T-helper 2 cell treated with Interferon-gamma antibody and Interleukin-4, amounts not matched to agents 100 ng/mL and 5 ng/mL, for 36 hours (primary cell): Measurements from ENCODE around the gene CNOT2. TPM values are rescaled to one million over a fixed set of nuclear protein-coding genes. Genes with fewer than 3 reads are reported as not detected.

Experiments
- intact Hi-C: fragments of 100-400 bp; cut with micrococcal nuclease; formaldehyde crosslinking; loops from one replicate; pipeline ENCODE4 v1.15.1; 2023
- total RNA-seq: library from RNA; stranded (reverse); gene quantifications from 2 replicates; pipeline ENCODE4 v1.2.3, GENCODE V29; 2022

The CNOT2 gene
- 70.2 and 78.8 TPM in 2 replicates for total RNA-seq

GRCh38 chr12:70242695-70243509 is at the start of gene CNOT2:
Gene CNOT2, plus strand, starts transcription at chr12:70243433. Its CDS starts 34,794 bp downstream, at chr12:70278227.
- intact Hi-C loops = loop anchor here (1.0 to 5.0 kb wide), 7 partner anchors 74 to 1596 kb away; partner anchors contain the start of genes KCNMB4, RAB21, RAB3IP and TBC1D15

- intact Hi-C loops = no loop called here
These were observed 49.2 kb upstream of the CNOT2 start for GRCh38 chr12:70194076-70194475.

GRCh38 chr12:70196811-70197281 is 46.4 kb upstream of the CNOT2 start:
- intact Hi-C loops = no loop called here

- intact Hi-C loops = no loop called here
These were observed 45.9 kb upstream of the CNOT2 start for GRCh38 chr12:70197345-70197744.

- intact Hi-C loops = no loop called here
These were observed 29.5 kb upstream of the CNOT2 start for GRCh38 chr12:70213707-70214106.

GRCh38 chr12:70214972-70215617 is 28.1 kb upstream of the CNOT2 start:
- intact Hi-C loops = no loop called here

- intact Hi-C loops = no loop called here
These were observed 25.8 kb upstream of the CNOT2 start for GRCh38 chr12:70217416-70217815.

GRCh38 chr12:70221626-70222025 is 21.6 kb upstream of the CNOT2 start:
- intact Hi-C loops = no loop called here

- intact Hi-C loops = no loop called here
These were observed 15.3 kb upstream of the CNOT2 start for GRCh38 chr12:70227911-70228310.

- intact Hi-C loops = no loop called here
These were observed 12.2 kb upstream of the CNOT2 start for GRCh38 chr12:70230934-70231606.

GRCh38 chr12:70236990-70237389 is 6.2 kb upstream of the CNOT2 start:
- intact Hi-C loops = no loop called here

- intact Hi-C loops = loop anchor here (5.0 kb wide), 2 partner anchors 77 to 1512 kb away; partner anchors contain the start of gene RAB21
These were observed 2.6 kb upstream of the CNOT2 start for GRCh38 chr12:70240673-70241072.

- intact Hi-C loops = loop anchor here (2.0 to 5.0 kb wide), 5 partner anchors 75 to 1597 kb away; partner anchors contain the start of genes RAB21, RAB3IP and TBC1D15
These were observed 1.4 kb upstream of the CNOT2 start for GRCh38 chr12:70241845-70242244.

GRCh38 chr12:70243510-70244371 is 508 bp downstream of the CNOT2 start:
- intact Hi-C loops = loop anchor here (1.0 to 5.0 kb wide), 7 partner anchors 74 to 1595 kb away; partner anchors contain the start of genes KCNMB4, RAB21, RAB3IP and TBC1D15

- intact Hi-C loops = loop anchor here (5.0 kb wide), 2 partner anchors 73 to 1508 kb away; partner anchors contain the start of gene RAB21
These were observed 1.2 kb downstream of the CNOT2 start for GRCh38 chr12:70244409-70244808.

GRCh38 chr12:70245458-70245857 is 2.2 kb downstream of the CNOT2 start:
- intact Hi-C loops = no loop called here

GRCh38 chr12:70246580-70246979 is 3.3 kb downstream of the CNOT2 start:
- intact Hi-C loops = no loop called here

GRCh38 chr12:70247653-70248199 is 4.5 kb downstream of the CNOT2 start:
- intact Hi-C loops = no loop called here

- intact Hi-C loops = no loop called here
These were observed 5.6 kb downstream of the CNOT2 start for GRCh38 chr12:70248876-70249275.

- intact Hi-C loops = no loop called here
These were observed 6.7 kb downstream of the CNOT2 start for GRCh38 chr12:70249903-70250302.
